ENCODE data around the gene BHLHE23. TPM values are rescaled to one million over a fixed set of nuclear protein-coding genes. Genes with fewer than 3 reads are reported as not detected.

The BHLHE23 gene
- polyA plus RNA-seq, 1 of the 3 experiments (the other 2 are of a cell fraction): not detected

DNA sequence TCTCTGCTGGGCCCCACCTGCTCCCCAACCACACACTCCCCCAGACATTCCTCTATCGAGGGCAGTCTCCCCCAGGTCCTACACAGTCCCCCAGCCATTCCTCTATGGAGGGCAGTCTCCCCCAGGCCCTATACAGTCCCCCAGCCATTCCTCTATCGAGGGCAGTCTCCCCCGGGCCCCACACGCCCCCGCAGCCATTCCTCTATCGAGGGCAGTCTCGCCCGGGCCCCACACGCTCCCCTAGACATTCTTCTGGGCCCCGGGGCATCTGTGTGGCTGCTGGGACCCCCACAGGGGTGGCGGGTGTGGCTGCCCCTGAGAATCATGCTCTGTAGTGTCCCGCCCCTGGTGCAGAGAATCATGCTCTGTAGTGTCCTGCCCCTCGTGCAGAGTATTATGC is 43.6 kb upstream of the BHLHE23 start:
- Histone ChIP-seq H3K36me3 (replicated peaks in 1 of 2; ENCODE audit: control insufficient read depth in 1 of 2, insufficient read depth in 2 of 2, low read length in 1 of 2) (no peaks in the 10 kb centered on the region), H3K27ac (ENCODE audit: low read depth in 2 of 2, low read length in 1 of 2) (no peak overlapping the region), H3K4me1 (ENCODE audit: control insufficient read depth in 1 of 2, insufficient read depth in 2 of 2, low read depth in 1 of 2, low read length in 1 of 2) (peaks cover 0 to 3% of the 10 kb centered on the region in 2 experiments; a peak in 1 of 4 replicates), H3K9me2 (no peaks in the 10 kb centered on the region), H3K27me3 (ENCODE audit: insufficient read depth) (peaks cover 36% of the 10 kb centered on the region), H3F3A (replicated peaks; ENCODE audit: insufficient read depth) (no peaks in the 10 kb centered on the region), H3K79me2 (ENCODE audit: insufficient read depth) (no peaks in the 10 kb centered on the region), H3K9me3 (no peaks in the 10 kb centered on the region), H3K9ac (no peak overlapping the region), H3K4me3 (ENCODE audit: low read depth in 2 of 2, low read length in 1 of 2) (no peak overlapping the region), H4K20me1 (ENCODE audit: insufficient read depth) (no peaks in the 10 kb centered on the region), H3K4me2 (no peak overlapping the region), H2AFZ (ENCODE audit: low read depth) (no peak overlapping the region)
- 34% methylated on average over 11 of the region's 13 CpGs for WGBS (ENCODE audit: low lambda C conversion rate)
- TF ChIP-seq GATA2 (CRISPR knock-in tag; IDR thresholded peaks at IDR 0.05): no peak
- TF ChIP-seq NRF1 (IDR thresholded peaks at IDR 0.05; ENCODE audit: low read depth, low read length): no peak
- no peak for TF ChIP-seq NFIC (IDR thresholded peaks at IDR 0.05; ENCODE audit: borderline replicate concordance)
- no peak for TF ChIP-seq PBX3 (IDR thresholded peaks at IDR 0.05)
- TF ChIP-seq RCOR1 (IDR thresholded peaks at IDR 0.05; ENCODE audit: low read length): no peak
- TF ChIP-seq SMC3 (IDR thresholded peaks at IDR 0.05; ENCODE audit: low read depth, low read length): no peak
- TF ChIP-seq, protein P1, sequence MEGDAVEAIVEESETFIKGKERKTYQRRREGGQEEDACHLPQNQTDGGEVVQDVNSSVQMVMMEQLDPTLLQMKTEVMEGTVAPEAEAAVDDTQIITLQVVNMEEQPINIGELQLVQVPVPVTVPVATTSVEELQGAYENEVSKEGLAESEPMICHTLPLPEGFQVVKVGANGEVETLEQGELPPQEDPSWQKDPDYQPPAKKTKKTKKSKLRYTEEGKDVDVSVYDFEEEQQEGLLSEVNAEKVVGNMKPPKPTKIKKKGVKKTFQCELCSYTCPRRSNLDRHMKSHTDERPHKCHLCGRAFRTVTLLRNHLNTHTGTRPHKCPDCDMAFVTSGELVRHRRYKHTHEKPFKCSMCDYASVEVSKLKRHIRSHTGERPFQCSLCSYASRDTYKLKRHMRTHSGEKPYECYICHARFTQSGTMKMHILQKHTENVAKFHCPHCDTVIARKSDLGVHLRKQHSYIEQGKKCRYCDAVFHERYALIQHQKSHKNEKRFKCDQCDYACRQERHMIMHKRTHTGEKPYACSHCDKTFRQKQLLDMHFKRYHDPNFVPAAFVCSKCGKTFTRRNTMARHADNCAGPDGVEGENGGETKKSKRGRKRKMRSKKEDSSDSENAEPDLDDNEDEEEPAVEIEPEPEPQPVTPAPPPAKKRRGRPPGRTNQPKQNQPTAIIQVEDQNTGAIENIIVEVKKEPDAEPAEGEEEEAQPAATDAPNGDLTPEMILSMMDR (IDR thresholded peaks at IDR 0.05): no peak
- no peak for TF ChIP-seq RXRA (IDR thresholded peaks at IDR 0.05; ENCODE audit: borderline replicate concordance, low read depth)
- TF ChIP-seq YY1 (IDR thresholded peaks at IDR 0.05; ENCODE audit: low read depth): no peak
- TF ChIP-seq, protein P2, sequence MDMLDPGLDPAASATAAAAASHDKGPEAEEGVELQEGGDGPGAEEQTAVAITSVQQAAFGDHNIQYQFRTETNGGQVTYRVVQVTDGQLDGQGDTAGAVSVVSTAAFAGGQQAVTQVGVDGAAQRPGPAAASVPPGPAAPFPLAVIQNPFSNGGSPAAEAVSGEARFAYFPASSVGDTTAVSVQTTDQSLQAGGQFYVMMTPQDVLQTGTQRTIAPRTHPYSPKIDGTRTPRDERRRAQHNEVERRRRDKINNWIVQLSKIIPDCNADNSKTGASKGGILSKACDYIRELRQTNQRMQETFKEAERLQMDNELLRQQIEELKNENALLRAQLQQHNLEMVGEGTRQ (IDR thresholded peaks at IDR 0.05; ENCODE audit: borderline replicate concordance, low read depth, low read length): no peak
- TF ChIP-seq TEAD4 (IDR thresholded peaks at IDR 0.05; ENCODE audit: borderline replicate concordance, insufficient read depth): no peak
- TF ChIP-seq ZBTB33 (IDR thresholded peaks at IDR 0.05; ENCODE audit: borderline replicate concordance, low read depth): no peak
- no peak for TF ChIP-seq FOXM1 (IDR thresholded peaks at IDR 0.05; ENCODE audit: low read depth)
- no peak for TF ChIP-seq CHD2 (IDR thresholded peaks at IDR 0.05; ENCODE audit: low read length, partially characterized antibody)
- no peak for TF ChIP-seq RAD21 (IDR thresholded peaks at IDR 0.05; ENCODE audit: low read length)
- no peak for TF ChIP-seq RFX5 (IDR thresholded peaks at IDR 0.05; ENCODE audit: low read length)
- TF ChIP-seq SIN3A (IDR thresholded peaks at IDR 0.05; ENCODE audit: borderline replicate concordance, low read depth, low read length): no peak
- POLR2A ChIA-PET: no interaction called here
- CTCF ChIA-PET: no interaction called here
- no peak for DNase-seq

All from SK-N-SH (cell line).